HG02973 (cell line): Measurements from ENCODE around the gene AGPAT1.

Experiments used
- ATAC-seq: cut with Tn5 transposase; IDR thresholded peaks from one replicate; pipeline ENCODE4 v1.9.1; 2021; ENCODE audit warnings: moderate library complexity; ENCODE audit not compliant: unreplicated experiment

AGPAT1 gene

DNA sequence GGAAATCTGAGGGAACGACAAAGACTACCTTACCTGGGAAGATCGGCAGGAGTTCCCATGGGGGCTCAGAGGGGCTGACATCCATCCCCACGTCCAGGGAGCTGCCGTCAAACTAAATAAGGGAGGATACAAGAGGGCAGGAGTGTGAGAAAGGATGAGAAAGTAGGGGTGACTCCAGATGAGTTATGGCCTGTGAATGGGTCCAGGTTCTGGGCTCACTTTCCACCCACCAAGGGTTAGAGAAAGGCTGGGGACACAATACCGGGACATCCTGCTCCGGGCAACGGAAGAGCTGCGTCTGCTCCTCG, 48.5 kb downstream of the AGPAT1 start:
- no peak for ATAC-seq

DNA sequence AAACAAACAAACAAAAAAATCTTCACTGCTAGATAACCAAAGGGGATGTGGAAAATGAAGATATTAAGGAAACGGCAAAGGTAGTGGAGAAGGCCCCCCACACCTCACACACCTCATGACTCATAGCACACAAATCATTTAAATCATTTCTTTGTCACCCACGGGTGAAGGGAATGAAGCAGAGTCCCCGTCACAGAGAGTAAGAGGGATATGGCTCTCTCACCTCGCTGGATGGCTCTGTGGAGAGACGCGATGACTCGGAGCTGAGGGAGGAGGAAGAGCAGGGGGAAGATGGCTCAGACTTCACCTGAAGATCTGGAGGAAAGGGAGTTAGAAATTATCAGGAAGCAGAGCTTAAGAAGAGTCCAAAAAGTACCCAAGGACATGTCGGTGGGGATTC, 49.0 kb downstream of the AGPAT1 start:
- no peak for ATAC-seq

DNA sequence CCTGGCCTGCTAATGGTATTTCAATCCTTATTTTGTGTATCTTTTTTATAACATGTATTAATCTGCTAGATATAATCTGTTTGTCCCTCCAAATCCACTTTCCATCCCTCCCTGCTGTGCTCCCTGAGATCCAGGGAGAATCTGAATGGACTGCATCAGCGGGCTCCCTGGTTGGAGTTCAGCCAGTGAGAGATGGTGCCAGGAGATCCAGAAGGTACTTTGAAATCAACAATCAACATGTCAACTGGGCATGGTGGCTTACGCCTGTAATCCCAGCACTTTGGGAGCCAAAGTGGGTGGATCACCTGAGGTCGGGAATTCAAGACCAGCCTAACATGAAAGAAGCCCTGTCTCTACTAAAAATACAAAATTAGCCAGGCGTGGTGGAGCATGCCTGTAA, 52.2 kb downstream of the AGPAT1 start:
- ATAC-seq: no peak

DNA sequence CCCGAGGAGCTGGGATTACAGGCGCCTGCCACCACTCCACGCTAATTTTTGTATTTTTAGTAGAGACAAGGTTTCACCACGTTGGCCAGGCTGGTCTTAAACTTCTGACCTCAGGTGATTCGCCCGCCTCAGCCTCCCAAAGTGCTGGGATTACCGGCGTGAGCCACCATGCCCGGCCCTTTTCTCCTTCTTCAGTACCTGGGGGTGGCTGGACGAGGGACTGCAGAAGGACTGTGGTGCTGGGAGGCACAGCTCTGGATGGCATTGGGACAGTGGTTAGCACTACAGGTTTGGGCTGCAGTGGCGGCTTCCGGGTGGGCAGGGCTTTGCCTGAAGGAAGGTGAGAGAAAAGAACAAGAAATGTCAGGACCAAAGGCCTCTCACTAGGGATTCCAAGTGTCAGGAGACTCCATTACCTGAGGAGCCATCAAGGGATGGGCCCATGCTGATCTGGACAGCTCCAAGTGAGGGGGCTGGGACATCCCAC, 55.3 kb downstream of the AGPAT1 start:
- no peak for ATAC-seq

DNA sequence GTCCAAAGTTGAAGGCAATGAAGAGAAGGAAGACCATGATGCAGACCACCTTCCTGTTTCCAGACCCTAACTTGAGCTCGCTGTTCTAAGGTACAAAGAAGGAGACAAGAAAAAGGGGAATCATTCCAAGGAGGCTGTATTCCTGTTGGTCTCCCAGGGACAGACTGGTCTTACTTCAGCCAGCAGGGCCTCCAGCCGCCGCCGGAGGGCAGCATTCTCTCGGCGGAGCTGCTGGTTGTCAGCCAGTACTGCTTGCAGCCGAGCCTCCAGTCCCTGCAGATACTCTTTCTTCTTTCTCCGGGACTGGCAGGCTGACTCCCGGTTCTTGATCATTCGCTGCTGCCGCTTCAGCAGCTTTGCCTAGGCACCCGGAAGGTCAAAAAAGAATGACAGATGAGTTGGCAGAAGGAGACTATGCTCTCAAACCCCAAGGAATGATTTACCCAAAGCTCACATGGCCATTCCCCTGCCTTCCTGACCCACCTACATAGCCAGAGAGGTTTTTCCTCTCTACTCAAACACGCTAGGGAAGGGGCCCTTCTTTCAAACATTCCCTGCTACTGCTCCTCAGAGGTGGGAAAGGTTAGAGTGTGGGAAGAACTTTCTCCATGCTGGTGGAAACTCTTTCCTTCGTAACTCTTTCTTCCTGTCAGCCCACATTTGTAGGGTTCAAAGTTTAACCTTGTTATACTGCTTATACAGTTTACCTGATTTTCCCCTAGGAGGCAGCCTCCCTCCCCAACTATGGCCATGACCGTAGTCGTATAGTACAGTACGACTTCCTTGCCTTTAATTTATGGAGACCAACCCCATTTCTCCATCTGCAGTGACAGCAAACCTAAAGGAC, 56.9 kb downstream of the AGPAT1 start:
- no peak for ATAC-seq
